Measurements from ENCODE around the gene CCDC6.

CCDC6 gene

DNA sequence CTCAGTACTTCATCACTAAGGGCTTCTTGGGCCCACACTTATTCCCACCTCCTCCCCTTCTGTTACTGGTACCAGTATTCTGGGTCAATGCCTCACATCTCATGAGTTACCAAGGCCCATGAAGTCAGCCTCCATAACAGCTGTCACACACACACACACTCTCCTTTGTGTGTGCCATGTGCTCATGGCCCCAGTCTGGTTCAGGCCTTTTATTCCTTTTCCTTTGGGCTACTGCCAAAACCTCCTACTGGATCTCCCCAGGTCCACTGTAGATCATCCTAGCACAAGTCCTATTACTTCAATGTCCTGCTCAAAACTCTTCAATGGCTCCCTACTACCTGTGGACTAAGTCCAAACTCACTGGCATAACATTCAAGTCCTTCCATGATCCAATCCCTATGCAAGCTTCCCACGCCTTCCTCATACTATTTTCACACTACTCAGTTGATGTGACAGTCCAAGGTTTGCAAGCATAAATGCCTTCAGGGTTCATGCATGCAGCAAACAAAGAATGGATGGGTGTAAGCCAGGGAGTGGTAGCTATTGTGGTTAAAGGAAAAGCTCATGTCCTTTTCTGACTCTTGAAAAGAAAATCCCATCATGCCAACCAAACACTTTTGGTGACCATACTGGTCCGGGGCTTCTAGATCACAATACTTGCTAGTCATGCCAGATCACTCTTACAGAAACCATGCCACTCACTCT lies 68.1 kb downstream of the CCDC6 start:
- Histone ChIP-seq H3K4me3 (ENCODE audit: low read depth, low read length) (no peak overlapping the region), H3K9me3 (ENCODE audit: control insufficient read depth, insufficient read depth, low read depth, low read length) (no peaks in the 10 kb centered on the region), H3K27ac (ENCODE audit: extremely low read depth, low read depth, low read length) (no peak overlapping the region), H3K4me1 (ENCODE audit: control insufficient read depth, insufficient read depth, low read length) (peaks cover 3% of the 10 kb centered on the region; the same call in 1 of the 2 replicates), H3K36me3 (ENCODE audit: control insufficient read depth in 2 of 2, insufficient read depth in 1 of 2, low read length in 2 of 2) (no peaks in the 10 kb centered on the region; a peak in 1 of 3 replicates)
- TF ChIP-seq KLF16 (tag by site-specific recombination; IDR thresholded peaks at IDR 0.05) (no peak), ZNF16 (tag by site-specific recombination; IDR thresholded peaks at IDR 0.05; ENCODE audit: low read depth) (0 out of 2 replicates have a peak, but pooled peaks have one; percentile 37), ZNF792 (tag by site-specific recombination; IDR thresholded peaks at IDR 0.05) (no peak)
- CTCF ChIA-PET, result interaction anchor here (2.2 kb wide), 1 partner anchor 7 kb away, joined by 10 read pairs; no protein-coding TSS in a partner anchor
- POLR2A ChIA-PET, result no interaction called here

DNA sequence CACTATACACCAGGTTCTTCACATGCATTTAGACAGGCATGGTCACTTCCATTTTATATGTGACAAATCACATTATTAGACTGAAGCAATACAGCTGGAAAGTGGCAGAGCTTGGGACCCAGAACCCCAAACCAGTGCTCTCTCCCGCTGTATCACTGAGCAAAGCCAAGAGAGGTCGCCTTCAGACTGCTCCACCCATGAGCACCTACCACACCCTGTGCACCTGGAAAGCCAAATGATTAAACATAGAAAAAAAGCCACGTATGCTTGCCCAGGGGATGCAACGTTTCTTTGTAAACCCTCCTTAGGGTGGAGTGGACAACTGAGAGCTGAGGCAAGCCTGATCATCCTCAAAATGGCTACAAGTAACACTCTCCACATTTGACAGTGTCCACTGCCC lies 72.5 kb downstream of the CCDC6 start:
- peaks cover 3% of the 10 kb centered on the region; the same call in 1 of the 2 replicates for H3K4me1 ChIP-seq (ENCODE audit: control insufficient read depth, insufficient read depth, low read length)
- H3K36me3 ChIP-seq (ENCODE audit: control insufficient read depth in 2 of 2, insufficient read depth in 1 of 2, low read length in 2 of 2), result peaks cover 0 to 21% of the 10 kb centered on the region in 2 experiments; a peak in 2 of 3 replicates
- ChIA-PET CTCF (interaction anchor here (0.5 to 1.2 kb wide), 6 partner anchors 14 to 253 kb away, joined by 3 to 7 read pairs (median 3); no protein-coding TSS in a partner anchor), POLR2A (no interaction called here)
- TF ChIP-seq ZNF274 (IDR thresholded peaks at IDR 0.05; ENCODE audit: low read length), result no peak
- TF ChIP-seq ZNF274 (tag by site-specific recombination; IDR thresholded peaks at IDR 0.05; ENCODE audit: borderline replicate concordance), result no peak
- TF ChIP-seq, protein P1, sequence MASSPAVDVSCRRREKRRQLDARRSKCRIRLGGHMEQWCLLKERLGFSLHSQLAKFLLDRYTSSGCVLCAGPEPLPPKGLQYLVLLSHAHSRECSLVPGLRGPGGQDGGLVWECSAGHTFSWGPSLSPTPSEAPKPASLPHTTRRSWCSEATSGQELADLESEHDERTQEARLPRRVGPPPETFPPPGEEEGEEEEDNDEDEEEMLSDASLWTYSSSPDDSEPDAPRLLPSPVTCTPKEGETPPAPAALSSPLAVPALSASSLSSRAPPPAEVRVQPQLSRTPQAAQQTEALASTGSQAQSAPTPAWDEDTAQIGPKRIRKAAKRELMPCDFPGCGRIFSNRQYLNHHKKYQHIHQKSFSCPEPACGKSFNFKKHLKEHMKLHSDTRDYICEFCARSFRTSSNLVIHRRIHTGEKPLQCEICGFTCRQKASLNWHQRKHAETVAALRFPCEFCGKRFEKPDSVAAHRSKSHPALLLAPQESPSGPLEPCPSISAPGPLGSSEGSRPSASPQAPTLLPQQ (tag by site-specific recombination; IDR thresholded peaks at IDR 0.05), result no peak
- TF ChIP-seq BCL11A (tag by site-specific recombination; IDR thresholded peaks at IDR 0.05; ENCODE audit: low read depth), result no peak
- TF ChIP-seq ZNF549 (tag by site-specific recombination; IDR thresholded peaks at IDR 0.05), result no peak
- no peak for TF ChIP-seq ZNF146 (tag by site-specific recombination; IDR thresholded peaks at IDR 0.05)
- TF ChIP-seq ZNF133 (tag by site-specific recombination; IDR thresholded peaks at IDR 0.05), result no peak
- no peak for TF ChIP-seq ZNF629 (tag by site-specific recombination; IDR thresholded peaks at IDR 0.05)
- no peak for TF ChIP-seq HOXA7 (CRISPR knock-in tag; IDR thresholded peaks at IDR 0.05; ENCODE audit: borderline replicate concordance)
- TF ChIP-seq ZNF423 (tag by site-specific recombination; IDR thresholded peaks at IDR 0.05), result no peak
- TF ChIP-seq YY1 (tag by site-specific recombination; IDR thresholded peaks at IDR 0.05), result no peak
- TF ChIP-seq, protein P2, sequence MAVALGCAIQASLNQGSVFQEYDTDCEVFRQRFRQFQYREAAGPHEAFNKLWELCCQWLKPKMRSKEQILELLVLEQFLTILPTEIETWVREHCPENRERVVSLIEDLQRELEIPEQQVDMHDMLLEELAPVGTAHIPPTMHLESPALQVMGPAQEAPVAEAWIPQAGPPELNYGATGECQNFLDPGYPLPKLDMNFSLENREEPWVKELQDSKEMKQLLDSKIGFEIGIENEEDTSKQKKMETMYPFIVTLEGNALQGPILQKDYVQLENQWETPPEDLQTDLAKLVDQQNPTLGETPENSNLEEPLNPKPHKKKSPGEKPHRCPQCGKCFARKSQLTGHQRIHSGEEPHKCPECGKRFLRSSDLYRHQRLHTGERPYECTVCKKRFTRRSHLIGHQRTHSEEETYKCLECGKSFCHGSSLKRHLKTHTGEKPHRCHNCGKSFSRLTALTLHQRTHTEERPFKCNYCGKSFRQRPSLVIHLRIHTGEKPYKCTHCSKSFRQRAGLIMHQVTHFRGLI (tag by site-specific recombination; IDR thresholded peaks at IDR 0.05), result no peak
- no peak for TF ChIP-seq TCF7L2 (IDR thresholded peaks at IDR 0.05; ENCODE audit: borderline replicate concordance, low read depth, low read length)
- TF ChIP-seq ZBTB21 (tag by site-specific recombination; IDR thresholded peaks at IDR 0.05), result no peak
- no peak for TF ChIP-seq ZNF521 (tag by site-specific recombination; IDR thresholded peaks at IDR 0.05)
- TF ChIP-seq, protein P3, sequence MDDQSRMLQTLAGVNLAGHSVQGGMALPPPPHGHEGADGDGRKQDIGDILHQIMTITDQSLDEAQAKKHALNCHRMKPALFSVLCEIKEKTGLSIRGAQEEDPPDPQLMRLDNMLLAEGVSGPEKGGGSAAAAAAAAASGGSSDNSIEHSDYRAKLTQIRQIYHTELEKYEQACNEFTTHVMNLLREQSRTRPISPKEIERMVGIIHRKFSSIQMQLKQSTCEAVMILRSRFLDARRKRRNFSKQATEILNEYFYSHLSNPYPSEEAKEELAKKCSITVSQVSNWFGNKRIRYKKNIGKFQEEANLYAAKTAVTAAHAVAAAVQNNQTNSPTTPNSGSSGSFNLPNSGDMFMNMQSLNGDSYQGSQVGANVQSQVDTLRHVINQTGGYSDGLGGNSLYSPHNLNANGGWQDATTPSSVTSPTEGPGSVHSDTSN (CRISPR knock-in tag; IDR thresholded peaks at IDR 0.05), result no peak
- TF ChIP-seq ZNF19 (tag by site-specific recombination; IDR thresholded peaks at IDR 0.05; ENCODE audit: low read depth), result no peak
- TF ChIP-seq GLIS2 (tag by site-specific recombination; IDR thresholded peaks at IDR 0.05), result no peak
- no peaks in the 10 kb centered on the region for H3K9me3 ChIP-seq (ENCODE audit: control insufficient read depth, insufficient read depth, low read depth, low read length)
- no peak overlapping the region for H3K27ac ChIP-seq (ENCODE audit: extremely low read depth, low read depth, low read length)
- H3K4me3 ChIP-seq (ENCODE audit: low read depth, low read length), result no peak overlapping the region
